GM23338 (cell line): Measurements from ENCODE around the gene STRIP1. TPM values are rescaled to one million over a fixed set of nuclear protein-coding genes. Genes with fewer than 3 reads are reported as not detected.

Source experiments
- ETS1 ChIP-seq: IDR thresholded peaks from 2 replicates; pipeline ENCODE4 v1.6.1; 2016; ENCODE audit warnings: antibody characterized with exemption
- ZNF331 ChIP-seq: fragments of 250-450 bp; sonication (Bioruptor Pico); IDR thresholded peaks from 2 replicates; pipeline ENCODE4 v1.5.0; 2020; ENCODE audit warnings: low read depth, mild to moderate bottlenecking, moderate library complexity
- ZNF462 ChIP-seq: fragments of 250-450 bp; sonication (Bioruptor Pico); IDR thresholded peaks from 2 replicates; pipeline ENCODE4 v1.5.0; 2020; ENCODE audit warnings: mild to moderate bottlenecking, moderate library complexity
- polyA plus RNA-seq: library from polyadenylated mRNA; unstranded; fragments of >200 nt; fragmentation: Nextera tagmentation; extraction: Ambion mirVana; gene quantifications from 2 replicates; pipeline ENCODE4 v1.2.1, GENCODE V29; 2016
- total RNA-seq: library from RNA; depleted of rRNA; stranded (reverse); fragments of >200 nt; shearing (Covaris generic); gene quantifications from 2 replicates; pipeline ENCODE4 v1.2.3, GENCODE V29; 2014
- TF ChIP-seq, protein P1 (sequence below), 2 experiments: fragments of 200-600 bp in 1 of 2; sonication (generic) in 1 of 2; conservative IDR thresholded peaks; 2 replicates each; pipeline versions ENCODE4 v1.5.1 to v1.6.1; 2016 to 2017; ENCODE audit warnings: antibody characterized with exemption in 2 of 2, low read depth in 2 of 2, mild to moderate bottlenecking in 2 of 2, moderate library complexity in 1 of 2

STRIP1 gene
- total and polyA plus RNA-seq, 2 experiments from 2014 or later, result 17.2 to 50.6 TPM

- TF ChIP-seq ZNF462 (CRISPR knock-in tag) (no peak), ZNF331 (CRISPR knock-in tag) (no peak), ETS1 (no peak)
- TF ChIP-seq, protein P1, sequence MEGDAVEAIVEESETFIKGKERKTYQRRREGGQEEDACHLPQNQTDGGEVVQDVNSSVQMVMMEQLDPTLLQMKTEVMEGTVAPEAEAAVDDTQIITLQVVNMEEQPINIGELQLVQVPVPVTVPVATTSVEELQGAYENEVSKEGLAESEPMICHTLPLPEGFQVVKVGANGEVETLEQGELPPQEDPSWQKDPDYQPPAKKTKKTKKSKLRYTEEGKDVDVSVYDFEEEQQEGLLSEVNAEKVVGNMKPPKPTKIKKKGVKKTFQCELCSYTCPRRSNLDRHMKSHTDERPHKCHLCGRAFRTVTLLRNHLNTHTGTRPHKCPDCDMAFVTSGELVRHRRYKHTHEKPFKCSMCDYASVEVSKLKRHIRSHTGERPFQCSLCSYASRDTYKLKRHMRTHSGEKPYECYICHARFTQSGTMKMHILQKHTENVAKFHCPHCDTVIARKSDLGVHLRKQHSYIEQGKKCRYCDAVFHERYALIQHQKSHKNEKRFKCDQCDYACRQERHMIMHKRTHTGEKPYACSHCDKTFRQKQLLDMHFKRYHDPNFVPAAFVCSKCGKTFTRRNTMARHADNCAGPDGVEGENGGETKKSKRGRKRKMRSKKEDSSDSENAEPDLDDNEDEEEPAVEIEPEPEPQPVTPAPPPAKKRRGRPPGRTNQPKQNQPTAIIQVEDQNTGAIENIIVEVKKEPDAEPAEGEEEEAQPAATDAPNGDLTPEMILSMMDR (conservative IDR thresholded peaks at IDR 0.05; ENCODE audit: low read depth in 2 of 2), result no peak
These were observed 24.9 kb downstream of the STRIP1 start (continued) for GRCh38 chr1:110059133-110059863.
